ENCODE results near the gene PAX8.

GRCh38 chr2:113240150-113240914 is 38.4 kb downstream of the PAX8 start:
- TF ChIP-seq, protein P1, sequence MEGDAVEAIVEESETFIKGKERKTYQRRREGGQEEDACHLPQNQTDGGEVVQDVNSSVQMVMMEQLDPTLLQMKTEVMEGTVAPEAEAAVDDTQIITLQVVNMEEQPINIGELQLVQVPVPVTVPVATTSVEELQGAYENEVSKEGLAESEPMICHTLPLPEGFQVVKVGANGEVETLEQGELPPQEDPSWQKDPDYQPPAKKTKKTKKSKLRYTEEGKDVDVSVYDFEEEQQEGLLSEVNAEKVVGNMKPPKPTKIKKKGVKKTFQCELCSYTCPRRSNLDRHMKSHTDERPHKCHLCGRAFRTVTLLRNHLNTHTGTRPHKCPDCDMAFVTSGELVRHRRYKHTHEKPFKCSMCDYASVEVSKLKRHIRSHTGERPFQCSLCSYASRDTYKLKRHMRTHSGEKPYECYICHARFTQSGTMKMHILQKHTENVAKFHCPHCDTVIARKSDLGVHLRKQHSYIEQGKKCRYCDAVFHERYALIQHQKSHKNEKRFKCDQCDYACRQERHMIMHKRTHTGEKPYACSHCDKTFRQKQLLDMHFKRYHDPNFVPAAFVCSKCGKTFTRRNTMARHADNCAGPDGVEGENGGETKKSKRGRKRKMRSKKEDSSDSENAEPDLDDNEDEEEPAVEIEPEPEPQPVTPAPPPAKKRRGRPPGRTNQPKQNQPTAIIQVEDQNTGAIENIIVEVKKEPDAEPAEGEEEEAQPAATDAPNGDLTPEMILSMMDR (conservative IDR thresholded peaks at IDR 0.05), result no peak
- TF ChIP-seq ZFX (IDR thresholded peaks at IDR 0.05), result no peak
